Measurements from ENCODE around the gene CELSR1.

CELSR1 gene

GRCh38 chr22:46537225-46537945 is at the start of gene CELSR1:
Gene CELSR1, minus strand, starts transcription at chr22:46537620. Its CDS starts 450 bp downstream, at chr22:46537170.
- Histone ChIP-seq H3K27me3 (ENCODE audit: control insufficient read depth, insufficient read depth, low read length) (peaks cover 13% of the 10 kb centered on the region), H3K4me1 (ENCODE audit: control insufficient read depth, insufficient read depth, low read length) (no peaks in the 10 kb centered on the region), H3K36me3 (ENCODE audit: control insufficient read depth, insufficient read depth, low read length) (no peaks in the 10 kb centered on the region), H3K9ac (ENCODE audit: low read length) (no peak within 1 kb of the TSS), H3K27ac (ENCODE audit: low read depth, low read length) (no peak within 1 kb of the TSS), H3K4me3 (ENCODE audit: low read length) (peak within 1 kb of the TSS; percentile 32)

- peaks cover 2% of the 10 kb centered on the region for H3K4me1 ChIP-seq (ENCODE audit: control insufficient read depth, insufficient read depth, low read length)
- H3K4me3 ChIP-seq (ENCODE audit: low read length) = peak overlapping the region; percentile 0
- H3K27me3 ChIP-seq (ENCODE audit: control insufficient read depth, insufficient read depth, low read length) = no peaks in the 10 kb centered on the region
- H3K27ac ChIP-seq (ENCODE audit: low read depth, low read length) = no peak overlapping the region
- no peaks in the 10 kb centered on the region for H3K36me3 ChIP-seq (ENCODE audit: control insufficient read depth, insufficient read depth, low read length)
- no peak overlapping the region for H3K9ac ChIP-seq (ENCODE audit: low read length)
Observed at GRCh38 chr22:46587061-46587460, 49.6 kb upstream of the CELSR1 start.

GRCh38 chr22:46586531-46587011 is 49.2 kb upstream of the CELSR1 start:
- H3K9ac ChIP-seq (ENCODE audit: low read length) = no peak overlapping the region
- H3K36me3 ChIP-seq (ENCODE audit: control insufficient read depth, insufficient read depth, low read length) = no peaks in the 10 kb centered on the region
- peaks cover 2% of the 10 kb centered on the region for H3K4me1 ChIP-seq (ENCODE audit: control insufficient read depth, insufficient read depth, low read length)
- no peaks in the 10 kb centered on the region for H3K27me3 ChIP-seq (ENCODE audit: control insufficient read depth, insufficient read depth, low read length)
- no peak overlapping the region for H3K27ac ChIP-seq (ENCODE audit: low read depth, low read length)
- no peak overlapping the region for H3K4me3 ChIP-seq (ENCODE audit: low read length)

GRCh38 chr22:46586123-46586519 is 48.7 kb upstream of the CELSR1 start:
- H3K4me3 ChIP-seq (ENCODE audit: low read length) = no peak overlapping the region
- H3K36me3 ChIP-seq (ENCODE audit: control insufficient read depth, insufficient read depth, low read length) = no peaks in the 10 kb centered on the region
- no peak overlapping the region for H3K27ac ChIP-seq (ENCODE audit: low read depth, low read length)
- H3K27me3 ChIP-seq (ENCODE audit: control insufficient read depth, insufficient read depth, low read length) = no peaks in the 10 kb centered on the region
- H3K9ac ChIP-seq (ENCODE audit: low read length) = no peak overlapping the region
- H3K4me1 ChIP-seq (ENCODE audit: control insufficient read depth, insufficient read depth, low read length) = peaks cover 2% of the 10 kb centered on the region

GRCh38 chr22:46585340-46586122 is 48.1 kb upstream of the CELSR1 start:
- no peak overlapping the region for H3K9ac ChIP-seq (ENCODE audit: low read length)

GRCh38 chr22:46584081-46584921 is 46.9 kb upstream of the CELSR1 start:
- no peaks in the 10 kb centered on the region for H3K27me3 ChIP-seq (ENCODE audit: control insufficient read depth, insufficient read depth, low read length)
- H3K27ac ChIP-seq (ENCODE audit: low read depth, low read length) = no peak overlapping the region
- H3K4me3 ChIP-seq (ENCODE audit: low read length) = no peak overlapping the region
- no peak overlapping the region for H3K9ac ChIP-seq (ENCODE audit: low read length)
- H3K36me3 ChIP-seq (ENCODE audit: control insufficient read depth, insufficient read depth, low read length) = no peaks in the 10 kb centered on the region
- H3K4me1 ChIP-seq (ENCODE audit: control insufficient read depth, insufficient read depth, low read length) = peaks cover 6% of the 10 kb centered on the region

More at GRCh38 chr22:46585340-46586122, 48.1 kb upstream of the CELSR1 start:
- Histone ChIP-seq H3K4me3 (ENCODE audit: low read length) (no peak overlapping the region), H3K27me3 (ENCODE audit: control insufficient read depth, insufficient read depth, low read length) (no peaks in the 10 kb centered on the region), H3K27ac (ENCODE audit: low read depth, low read length) (no peak overlapping the region), H3K36me3 (ENCODE audit: control insufficient read depth, insufficient read depth, low read length) (no peaks in the 10 kb centered on the region), H3K4me1 (ENCODE audit: control insufficient read depth, insufficient read depth, low read length) (peaks cover 2% of the 10 kb centered on the region)

- Histone ChIP-seq H3K9ac (ENCODE audit: low read length) (no peak overlapping the region), H3K4me3 (ENCODE audit: low read length) (no peak overlapping the region), H3K4me1 (ENCODE audit: control insufficient read depth, insufficient read depth, low read length) (peaks cover 10% of the 10 kb centered on the region), H3K27ac (ENCODE audit: low read depth, low read length) (no peak overlapping the region), H3K27me3 (ENCODE audit: control insufficient read depth, insufficient read depth, low read length) (no peaks in the 10 kb centered on the region), H3K36me3 (ENCODE audit: control insufficient read depth, insufficient read depth, low read length) (no peaks in the 10 kb centered on the region)
Observed at GRCh38 chr22:46583571-46583970, 46.2 kb upstream of the CELSR1 start.

- no peak overlapping the region for H3K27ac ChIP-seq (ENCODE audit: low read depth, low read length)
- H3K4me3 ChIP-seq (ENCODE audit: low read length) = no peak overlapping the region
- peak overlapping the region; percentile 21 for H3K9ac ChIP-seq (ENCODE audit: low read length)
- no peaks in the 10 kb centered on the region for H3K27me3 ChIP-seq (ENCODE audit: control insufficient read depth, insufficient read depth, low read length)
- peaks cover 20% of the 10 kb centered on the region for H3K4me1 ChIP-seq (ENCODE audit: control insufficient read depth, insufficient read depth, low read length)
- no peaks in the 10 kb centered on the region for H3K36me3 ChIP-seq (ENCODE audit: control insufficient read depth, insufficient read depth, low read length)
Observed at GRCh38 chr22:46582281-46582933, 45.0 kb upstream of the CELSR1 start.

GRCh38 chr22:46581538-46582244 is 44.3 kb upstream of the CELSR1 start:
- no peaks in the 10 kb centered on the region for H3K27me3 ChIP-seq (ENCODE audit: control insufficient read depth, insufficient read depth, low read length)
- peaks cover 20% of the 10 kb centered on the region for H3K4me1 ChIP-seq (ENCODE audit: control insufficient read depth, insufficient read depth, low read length)
- H3K9ac ChIP-seq (ENCODE audit: low read length) = peak overlapping the region; percentile 21
- no peak overlapping the region for H3K4me3 ChIP-seq (ENCODE audit: low read length)
- no peaks in the 10 kb centered on the region for H3K36me3 ChIP-seq (ENCODE audit: control insufficient read depth, insufficient read depth, low read length)
- no peak overlapping the region for H3K27ac ChIP-seq (ENCODE audit: low read depth, low read length)

GRCh38 chr22:46580940-46581537 is 43.6 kb upstream of the CELSR1 start:
- H3K27me3 ChIP-seq (ENCODE audit: control insufficient read depth, insufficient read depth, low read length) = no peaks in the 10 kb centered on the region
- no peak overlapping the region for H3K4me3 ChIP-seq (ENCODE audit: low read length)
- no peak overlapping the region for H3K9ac ChIP-seq (ENCODE audit: low read length)
- no peaks in the 10 kb centered on the region for H3K36me3 ChIP-seq (ENCODE audit: control insufficient read depth, insufficient read depth, low read length)
- H3K27ac ChIP-seq (ENCODE audit: low read depth, low read length) = no peak overlapping the region
- peaks cover 22% of the 10 kb centered on the region for H3K4me1 ChIP-seq (ENCODE audit: control insufficient read depth, insufficient read depth, low read length)

- Histone ChIP-seq H3K4me3 (ENCODE audit: low read length) (no peak overlapping the region), H3K27me3 (ENCODE audit: control insufficient read depth, insufficient read depth, low read length) (no peaks in the 10 kb centered on the region), H3K36me3 (ENCODE audit: control insufficient read depth, insufficient read depth, low read length) (no peaks in the 10 kb centered on the region), H3K9ac (ENCODE audit: low read length) (no peak overlapping the region), H3K27ac (ENCODE audit: low read depth, low read length) (no peak overlapping the region), H3K4me1 (ENCODE audit: control insufficient read depth, insufficient read depth, low read length) (peaks cover 22% of the 10 kb centered on the region)
Observed at GRCh38 chr22:46579751-46580449, 42.5 kb upstream of the CELSR1 start.

All from rectal smooth muscle tissue (tissue), 1 donor.